HG03066 (cell line): ENCODE measurements around the gene EVI5.
A peak's percentile ranks its signal among the peaks of the same experiment; 100 is the strongest.
"Not testable (repeated sequence)": the region's sequence is repeated elsewhere in the genome, so short reads cannot be mapped to it uniquely, and the experiment has no call there.

Source experiments
- ATAC-seq: cut with Tn5 transposase; IDR thresholded peaks from one replicate; pipeline ENCODE4 v1.9.1; 2021; ENCODE audit warnings: low read depth; ENCODE audit not compliant: unreplicated experiment

Gene EVI5

DNA sequence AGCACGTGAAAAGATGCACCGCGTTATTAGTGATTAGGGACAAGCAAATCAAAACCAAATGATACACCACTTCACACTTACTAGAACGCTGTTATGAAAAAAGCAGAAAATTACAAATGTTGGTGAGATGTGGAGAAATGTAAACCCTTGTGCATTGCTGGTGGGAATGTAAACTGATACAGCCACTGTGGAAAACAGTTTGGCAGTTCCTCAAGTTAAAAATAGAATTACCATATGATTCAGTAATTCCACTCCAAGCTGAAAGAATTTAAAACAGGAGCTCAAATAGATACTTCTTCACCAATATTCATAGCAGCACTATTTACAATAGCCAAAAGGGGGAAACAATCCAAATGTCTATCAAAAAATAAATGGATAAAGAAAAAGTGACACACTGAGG, 10.3 kb upstream of the EVI5 start:
- no peak for ATAC-seq

GRCh38 chr1:92792340-92792782, 7.5 kb upstream of the EVI5 start:
- no peak for ATAC-seq

- no peak for ATAC-seq
These were observed 6.7 kb upstream of the EVI5 start for GRCh38 chr1:92791487-92792066.

GRCh38 chr1:92790867-92791266, 6.0 kb upstream of the EVI5 start:
- no peak for ATAC-seq

GRCh38 chr1:92790081-92790480, 5.2 kb upstream of the EVI5 start:
- ATAC-seq = no peak

GRCh38 chr1:92786111-92786901, 1.4 kb upstream of the EVI5 start:
- no peak for ATAC-seq

DNA sequence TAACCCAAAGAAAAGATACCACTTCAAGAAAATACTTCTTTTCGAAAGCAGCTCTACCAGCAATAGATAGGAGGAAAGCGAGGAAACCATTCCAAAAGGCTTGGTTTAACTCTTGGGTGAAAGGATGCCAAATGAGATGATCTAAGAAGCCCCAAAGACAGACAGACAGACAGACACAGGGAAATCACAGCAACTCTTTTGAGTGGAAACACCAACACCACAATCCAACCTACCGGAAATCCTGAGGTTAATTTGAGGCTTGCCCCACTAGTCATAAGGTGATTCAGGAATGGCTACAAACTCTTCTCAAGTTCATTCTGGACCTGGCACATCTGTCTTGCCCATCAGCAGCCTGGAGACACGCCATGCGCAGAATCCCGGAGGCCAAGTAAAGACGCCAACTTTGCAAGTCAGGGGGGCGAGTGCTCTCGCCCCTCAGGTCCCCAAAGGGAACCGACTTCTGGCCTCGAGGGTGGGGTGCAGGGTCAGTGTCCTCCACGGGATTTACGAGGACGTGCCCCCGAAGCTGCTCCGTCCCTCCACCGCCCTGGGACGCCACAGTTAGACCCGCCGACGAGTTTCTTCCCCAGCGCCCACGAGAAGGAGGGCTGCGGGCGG, 778 bp downstream of the EVI5 start:
- peak; percentile 1 for ATAC-seq

GRCh38 chr1:92783550-92783949, 1.4 kb downstream of the EVI5 start:
- not testable (repeated sequence) for ATAC-seq

DNA sequence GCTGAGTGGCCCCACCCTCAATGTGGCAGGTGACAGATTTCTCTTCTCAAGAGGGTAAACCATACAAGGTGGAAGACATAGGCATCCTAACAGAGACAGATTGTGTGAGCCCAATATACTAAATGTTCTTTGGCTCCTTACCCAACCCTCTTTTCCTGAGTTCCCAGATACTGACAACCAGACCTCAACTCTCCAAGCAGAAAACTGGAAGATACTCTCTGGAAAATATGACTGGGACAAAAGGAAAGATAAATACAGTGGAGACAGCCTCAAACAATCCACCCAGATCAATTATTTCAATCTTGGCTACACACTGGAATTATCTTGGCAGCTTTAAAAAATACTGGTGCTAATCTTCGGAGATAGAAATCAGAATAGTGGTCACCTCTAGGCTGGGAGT, 6.5 kb downstream of the EVI5 start:
- no peak for ATAC-seq

- no peak for ATAC-seq
These were observed 10.5 kb downstream of the EVI5 start for GRCh38 chr1:92774407-92774806.

GRCh38 chr1:92773749-92774148, 11.2 kb downstream of the EVI5 start:
- not testable (repeated sequence) for ATAC-seq

GRCh38 chr1:92769856-92770255, 15.1 kb downstream of the EVI5 start:
- no peak for ATAC-seq

DNA sequence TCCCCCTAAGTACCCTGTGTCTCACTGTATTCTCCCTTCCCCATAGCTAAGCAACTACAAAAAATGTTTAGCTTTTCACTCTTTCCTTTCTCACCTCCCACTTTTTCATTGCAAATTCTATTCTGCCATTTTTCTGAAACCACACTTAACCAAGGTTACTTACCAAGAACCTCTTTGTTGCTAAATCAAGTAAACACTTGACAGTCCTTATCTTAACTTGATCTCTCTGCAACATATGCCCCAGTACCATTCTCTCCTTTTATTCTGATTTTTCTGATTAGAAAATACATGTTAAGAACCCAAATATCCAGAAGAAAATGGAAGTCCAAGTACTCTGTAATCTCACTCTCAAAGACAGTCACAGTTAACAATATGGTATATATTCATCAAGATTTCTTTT, 16.0 kb downstream of the EVI5 start:
- ATAC-seq = no peak

DNA sequence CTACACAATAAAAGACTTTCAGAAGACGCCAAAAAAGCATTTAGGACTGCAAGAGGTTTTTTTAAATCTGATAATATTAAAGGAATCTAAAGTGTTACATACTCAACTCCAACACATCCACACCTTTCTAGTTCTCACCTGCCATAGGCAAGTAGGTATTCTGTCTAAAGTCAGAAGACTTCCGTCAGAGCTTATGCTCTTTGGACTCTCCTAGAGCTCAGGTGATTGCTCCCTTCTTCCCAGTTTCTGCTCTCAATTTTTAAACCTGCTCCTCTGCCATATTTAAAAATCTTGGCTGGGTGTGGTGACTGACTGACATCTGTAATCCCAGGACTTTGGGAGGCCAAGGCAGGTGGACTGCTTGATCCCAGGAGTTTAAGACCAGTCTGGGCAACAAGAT, 16.6 kb downstream of the EVI5 start:
- no peak for ATAC-seq

DNA sequence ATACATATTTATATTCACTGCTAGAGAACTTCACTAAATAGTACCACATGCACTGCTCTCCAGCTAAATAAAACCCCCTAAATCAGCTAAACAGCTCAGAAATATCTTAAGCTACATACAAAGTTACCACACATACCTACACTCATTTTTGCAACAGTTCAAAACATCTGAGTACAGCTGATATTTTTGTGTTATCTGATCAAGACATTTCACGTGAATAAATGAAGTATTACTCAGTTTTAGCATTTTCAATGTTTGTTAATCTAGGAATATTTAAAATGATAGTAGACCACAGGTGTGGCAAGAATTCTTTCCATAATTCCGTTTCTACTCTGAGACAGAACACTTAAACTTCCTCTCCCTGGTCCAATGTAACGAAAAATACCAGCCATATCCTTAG, 20.8 kb downstream of the EVI5 start:
- ATAC-seq = no peak

DNA sequence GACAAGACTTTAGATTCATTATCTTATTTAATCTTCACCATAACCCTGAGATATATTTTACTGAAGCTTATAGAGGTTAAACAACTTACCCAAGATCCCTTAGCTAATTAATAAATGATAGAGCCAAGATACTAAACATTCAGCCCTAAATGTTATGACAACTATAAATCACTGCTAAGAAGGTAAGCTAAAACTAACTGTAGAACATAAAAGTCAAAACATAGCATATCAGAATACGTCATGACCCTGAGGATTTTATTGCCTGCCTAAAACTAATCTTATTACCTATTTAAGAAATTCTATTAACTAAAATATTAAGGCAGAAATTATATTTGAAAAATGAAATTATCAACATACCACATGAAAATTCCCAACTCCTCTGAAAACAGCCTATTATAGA, 22.6 kb downstream of the EVI5 start:
- no peak for ATAC-seq

DNA sequence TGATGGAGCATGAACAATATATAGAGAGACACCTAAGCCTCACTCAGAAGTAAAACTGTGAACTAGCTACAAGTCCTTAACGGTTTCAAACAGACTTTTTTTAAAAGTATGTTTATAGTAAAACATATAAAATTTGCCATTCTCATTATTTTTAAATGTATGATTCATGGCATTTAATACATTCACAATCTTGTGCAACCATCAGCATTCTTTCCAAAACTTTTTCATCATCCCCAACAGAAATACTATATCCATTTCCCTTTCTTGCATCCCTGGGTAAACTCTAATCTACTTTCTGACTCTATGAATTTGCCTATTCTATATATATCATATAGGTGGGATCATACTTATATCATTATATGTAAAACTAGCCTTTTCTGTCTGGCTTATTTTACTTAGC, 25.5 kb downstream of the EVI5 start:
- no peak for ATAC-seq

DNA sequence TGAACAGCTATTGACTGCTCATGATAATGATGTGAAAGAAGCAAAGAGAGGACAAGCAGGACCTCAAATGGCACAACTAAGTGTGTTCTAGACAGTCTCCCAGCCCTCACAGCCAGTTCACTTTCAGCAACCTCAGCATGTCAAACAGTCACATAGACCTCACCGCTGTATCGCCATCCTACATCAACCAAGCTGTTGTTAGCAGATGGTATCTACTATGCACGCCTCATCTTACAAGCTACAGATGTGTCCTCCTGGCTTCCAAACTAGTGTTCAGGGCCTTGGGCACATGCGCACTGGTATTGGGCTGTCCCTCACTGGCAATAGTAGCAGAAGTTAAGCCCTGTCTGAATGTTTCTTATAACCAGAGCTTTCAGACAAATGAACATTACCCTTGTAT, 28.4 kb downstream of the EVI5 start:
- ATAC-seq = no peak

GRCh38 chr1:92755541-92756461, 29.1 kb downstream of the EVI5 start:
- ATAC-seq = no peak

DNA sequence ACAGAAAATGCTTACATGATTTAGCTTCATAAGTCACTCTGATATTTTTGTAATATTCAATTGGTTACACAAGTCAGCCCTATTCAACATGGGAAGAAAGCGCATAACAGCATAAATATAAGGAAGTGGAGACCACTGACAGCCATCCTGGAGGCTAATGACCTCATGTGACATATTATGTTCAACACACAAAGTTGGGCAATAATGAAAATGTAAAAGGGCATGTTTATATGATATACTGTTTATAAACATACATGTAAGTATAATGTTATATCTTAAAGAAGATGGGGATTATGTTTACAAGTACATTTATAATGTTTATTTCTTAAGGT, 30.2 kb downstream of the EVI5 start:
- no peak for ATAC-seq
